Mesodermal cell (in vitro differentiated cells): ENCODE data around the gene TRPM8.

Experiments
- H3K27ac ChIP-seq: 2 replicates; pipeline ENCODE4 v1.7.0; 2013; ENCODE audit warnings: mild to moderate bottlenecking, low read depth, low read length, moderate library complexity; ENCODE audit not compliant: severe bottlenecking
- H3K36me3 ChIP-seq: 2 replicates; pipeline ENCODE4 v1.7.1; 2013; ENCODE audit warnings: mild to moderate bottlenecking, low read length, moderate library complexity; ENCODE audit not compliant: control insufficient read depth, insufficient read depth
- H3K4me1 ChIP-seq: one replicate; pipeline ENCODE4 v1.7.1; 2013; ENCODE audit warnings: mild to moderate bottlenecking, low read length; ENCODE audit not compliant: insufficient read depth, control insufficient read depth, poor library complexity, severe bottlenecking
- H3K4me3 ChIP-seq: 2 replicates; pipeline ENCODE4 v1.7.0; 2013; ENCODE audit warnings: low read length, control low read depth, mild to moderate bottlenecking; ENCODE audit not compliant: insufficient read depth, poor library complexity, severe bottlenecking; ENCODE audit errors: extremely low read depth
- H3K9me3 ChIP-seq: 2 replicates; pipeline ENCODE4 v1.7.1; 2013; ENCODE audit warnings: mild to moderate bottlenecking, low read length, moderate library complexity; ENCODE audit not compliant: control insufficient read depth
- WGBS, 2 experiments: methylation state at CpG; one replicate each; pipeline ENCODE4 v1.1.5; 2013; ENCODE audit warnings: missing lambda C conversion rate in 2 of 2; ENCODE audit not compliant: insufficient coverage in 2 of 2; 5-methylcytosine and 5-hydroxymethylcytosine counted together

Gene TRPM8

DNA sequence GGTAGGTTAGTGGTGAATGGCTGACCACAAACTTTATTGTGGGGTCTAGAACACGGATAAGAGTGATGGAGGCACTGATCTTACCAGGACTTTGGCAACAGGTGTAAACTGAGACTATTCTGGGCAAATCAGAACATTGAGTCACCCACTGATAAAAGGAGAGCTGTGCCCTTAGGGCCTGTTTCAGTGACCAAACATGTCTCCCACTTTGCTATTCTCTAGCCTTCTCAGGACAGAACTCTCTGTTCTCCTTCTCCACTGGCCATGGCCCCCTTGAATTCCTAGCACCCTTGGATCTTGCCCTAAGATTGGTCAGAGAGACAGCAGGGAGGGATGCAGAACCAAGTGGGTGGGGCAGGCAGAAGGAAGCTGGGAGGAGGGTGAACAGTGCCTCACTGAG is 18.3 kb downstream of the TRPM8 start:
- Histone ChIP-seq H3K36me3 (no peaks in the 10 kb centered on the region), H3K9me3 (no peaks in the 10 kb centered on the region), H3K4me1 (no peaks in the 10 kb centered on the region), H3K27ac (no peak overlapping the region), H3K4me3 (no peak overlapping the region)
- 78 to 100% methylated on average over 1 of the region's 1 CpG for WGBS, 2 experiments

DNA sequence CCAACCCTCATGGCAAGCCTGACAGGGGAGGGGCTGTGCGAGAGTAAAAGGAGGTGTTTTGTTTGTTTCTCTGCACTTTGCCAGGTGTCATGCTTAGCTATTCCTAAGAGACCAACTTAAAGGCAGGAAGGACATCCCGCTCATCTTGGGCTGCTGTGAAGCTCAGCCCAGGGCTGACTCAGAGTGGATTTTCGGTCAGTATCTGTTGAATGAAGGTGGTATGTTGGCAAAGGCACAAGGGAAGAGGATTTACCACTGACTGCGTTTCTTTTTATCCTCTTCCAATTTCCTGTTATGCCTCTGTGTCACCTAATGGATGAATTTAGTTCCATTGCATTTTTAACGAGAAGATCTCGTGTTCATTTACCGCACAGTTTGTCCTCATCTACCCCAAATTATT is 18.9 kb downstream of the TRPM8 start:
- Histone ChIP-seq H3K36me3 (no peaks in the 10 kb centered on the region), H3K27ac (no peak overlapping the region), H3K4me1 (no peaks in the 10 kb centered on the region), H3K9me3 (no peaks in the 10 kb centered on the region), H3K4me3 (no peak overlapping the region)
- WGBS, 2 experiments = 100% methylated on average over 4 to 6 of the region's 7 CpGs

DNA sequence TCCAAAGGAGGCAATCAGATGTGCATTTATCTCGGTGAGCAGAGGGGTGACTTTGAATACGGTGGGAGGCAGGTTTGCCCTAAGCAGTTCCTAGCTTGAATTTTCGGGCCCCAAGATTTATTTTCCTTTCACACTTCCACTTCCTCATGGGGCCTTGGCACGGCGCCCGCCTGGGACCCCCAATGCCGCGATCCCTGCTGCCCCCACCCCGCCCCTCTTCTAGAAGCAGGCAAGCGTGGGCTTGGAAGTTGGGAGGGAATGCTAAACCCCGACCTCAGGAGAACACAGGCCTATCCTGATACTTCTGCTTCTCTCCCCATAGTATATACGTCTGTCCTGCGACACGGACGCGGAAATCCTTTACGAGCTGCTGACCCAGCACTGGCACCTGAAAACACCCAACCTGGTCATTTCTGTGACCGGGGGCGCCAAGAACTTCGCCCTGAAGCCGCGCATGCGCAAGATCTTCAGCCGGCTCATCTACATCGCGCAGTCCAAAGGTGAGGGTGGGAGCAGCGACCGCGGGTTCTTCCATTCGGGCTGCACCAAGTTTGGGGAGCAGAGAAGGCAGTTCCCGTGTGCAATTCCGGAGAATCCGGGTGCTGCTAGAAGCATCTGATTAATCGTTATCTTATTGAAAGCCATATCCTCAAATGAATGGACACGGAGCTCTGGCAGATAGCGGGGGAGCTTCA is 21.6 kb downstream of the TRPM8 start:
- WGBS, 2 experiments = 81 to 91% methylated on average over 25 to 29 of the region's 36 CpGs
- no peaks in the 10 kb centered on the region for H3K4me1 ChIP-seq

DNA sequence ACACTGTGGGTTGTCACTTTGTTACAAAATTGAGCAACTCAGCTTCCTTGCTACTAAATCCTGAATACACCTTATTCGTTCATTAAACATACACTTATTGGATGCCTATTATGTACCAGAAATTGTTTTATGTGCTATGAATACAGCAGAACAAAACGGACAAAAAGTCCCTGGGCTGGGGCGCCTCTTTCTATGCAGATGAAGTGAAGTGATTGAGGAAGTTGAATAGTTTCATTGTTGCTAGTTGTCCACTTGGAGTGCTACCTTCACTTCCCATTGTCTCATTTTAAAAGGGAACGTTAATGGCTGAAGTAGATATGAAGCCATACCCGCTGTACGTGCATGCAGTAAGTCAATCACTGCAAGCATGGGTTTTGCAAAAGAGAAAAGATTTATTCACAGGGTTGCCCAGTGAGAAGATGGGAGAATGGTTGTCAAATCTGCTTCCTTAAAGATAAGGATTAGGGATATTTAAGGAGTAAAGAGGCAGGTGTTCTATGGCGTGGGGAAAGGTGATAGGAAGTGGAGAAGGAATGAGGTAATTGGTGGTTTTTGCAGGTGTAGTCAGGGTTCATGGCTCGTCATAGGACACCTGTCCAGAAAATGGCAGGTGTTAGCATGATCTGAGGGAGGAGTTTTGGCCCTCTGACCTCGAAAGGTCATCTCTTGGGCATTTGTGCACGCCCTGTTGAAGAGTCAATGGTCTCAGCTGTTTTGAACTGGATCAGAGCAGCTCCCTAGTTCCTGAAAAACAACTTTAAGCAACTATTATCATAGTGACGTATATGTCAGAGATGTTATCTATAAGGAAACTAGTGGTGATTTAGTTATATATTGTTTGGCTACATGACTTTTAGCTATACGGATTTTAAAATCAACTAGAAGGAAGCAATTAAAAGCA is 23.5 kb downstream of the TRPM8 start:
- no peak overlapping the region for H3K27ac ChIP-seq
- no peaks in the 10 kb centered on the region for H3K4me1 ChIP-seq
- no peak overlapping the region for H3K4me3 ChIP-seq
- no peaks in the 10 kb centered on the region for H3K36me3 ChIP-seq
- WGBS, 2 experiments = 89 to 94% methylated on average over 7 to 8 of the region's 12 CpGs
- H3K9me3 ChIP-seq = no peaks in the 10 kb centered on the region

More for the DNA sequence above, 21.6 kb downstream of the TRPM8 start:
- Histone ChIP-seq H3K4me3 (no peak overlapping the region), H3K36me3 (no peaks in the 10 kb centered on the region), H3K27ac (no peak overlapping the region), H3K9me3 (no peaks in the 10 kb centered on the region)

DNA sequence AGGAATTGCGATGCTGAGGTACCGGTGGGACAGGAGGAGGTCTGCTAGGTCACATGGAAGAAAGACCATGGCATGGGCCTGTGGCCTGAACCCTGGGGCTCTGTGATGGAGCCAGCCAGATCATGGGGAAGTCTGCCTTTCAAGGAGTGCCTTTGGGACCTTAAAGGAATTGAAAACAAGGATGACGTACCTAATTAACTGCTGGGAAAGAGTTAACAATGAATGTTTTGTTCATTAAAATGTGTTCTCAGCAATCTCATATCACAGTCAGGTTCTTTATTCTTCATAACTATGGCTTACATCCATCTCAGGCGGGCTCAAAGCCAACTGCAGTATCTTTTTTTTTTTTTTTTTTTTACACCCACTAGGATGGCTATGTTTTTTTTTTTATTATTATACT is 25.6 kb downstream of the TRPM8 start:
- WGBS, 2 experiments = 67 to 100% methylated on average over 2 of the region's 4 CpGs
- no peaks in the 10 kb centered on the region for H3K36me3 ChIP-seq
- no peaks in the 10 kb centered on the region for H3K4me1 ChIP-seq
- no peak overlapping the region for H3K4me3 ChIP-seq
- H3K27ac ChIP-seq = no peak overlapping the region
- H3K9me3 ChIP-seq = no peaks in the 10 kb centered on the region

DNA sequence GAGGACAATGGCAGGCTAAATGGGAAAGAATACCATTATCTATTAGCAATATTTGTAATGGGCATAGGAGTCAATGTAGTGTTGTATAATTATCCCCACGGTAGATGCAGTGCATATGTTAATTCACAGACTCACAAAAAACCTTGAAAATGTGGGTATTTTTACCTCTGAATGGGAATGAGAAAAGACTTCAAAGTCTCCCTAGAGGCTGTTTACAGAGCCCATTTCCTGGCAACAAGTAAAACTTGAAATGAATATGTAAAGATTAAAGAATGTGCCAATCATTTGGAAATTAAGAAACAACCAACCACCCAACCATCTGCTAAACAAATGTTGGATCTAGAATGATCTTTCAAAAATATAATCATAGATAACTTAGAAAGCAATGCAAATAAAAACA is 27.1 kb downstream of the TRPM8 start:
- WGBS, 2 experiments = no CpG with 5 or more reads among the region's 1 CpG
- H3K4me1 ChIP-seq = no peaks in the 10 kb centered on the region
- no peak overlapping the region for H3K27ac ChIP-seq
- H3K36me3 ChIP-seq = no peaks in the 10 kb centered on the region
- no peaks in the 10 kb centered on the region for H3K9me3 ChIP-seq
- no peak overlapping the region for H3K4me3 ChIP-seq

DNA sequence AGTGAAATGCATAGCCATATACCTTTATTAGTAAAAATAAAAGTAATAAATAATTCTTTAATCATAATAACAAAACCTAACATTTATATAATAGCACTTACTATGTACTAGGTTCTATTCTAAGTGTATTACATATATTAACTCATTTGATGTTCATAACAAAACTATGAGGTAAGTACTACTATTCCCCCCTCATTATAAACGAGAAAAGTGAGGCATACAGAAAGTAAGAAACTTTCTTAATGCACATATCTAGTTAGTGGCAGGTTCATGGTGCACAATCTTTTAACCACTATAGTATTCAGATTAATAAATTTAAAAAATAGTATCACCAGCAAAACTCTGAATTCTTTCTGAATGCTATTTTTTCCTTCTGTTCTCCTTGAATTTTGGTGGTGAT is 27.5 kb downstream of the TRPM8 start:
- H3K9me3 ChIP-seq = no peaks in the 10 kb centered on the region
- H3K4me1 ChIP-seq = no peaks in the 10 kb centered on the region
- no peaks in the 10 kb centered on the region for H3K36me3 ChIP-seq
- H3K4me3 ChIP-seq = no peak overlapping the region
- no CpG with 5 or more reads among the region's 1 CpG for WGBS, 2 experiments
- no peak overlapping the region for H3K27ac ChIP-seq

DNA sequence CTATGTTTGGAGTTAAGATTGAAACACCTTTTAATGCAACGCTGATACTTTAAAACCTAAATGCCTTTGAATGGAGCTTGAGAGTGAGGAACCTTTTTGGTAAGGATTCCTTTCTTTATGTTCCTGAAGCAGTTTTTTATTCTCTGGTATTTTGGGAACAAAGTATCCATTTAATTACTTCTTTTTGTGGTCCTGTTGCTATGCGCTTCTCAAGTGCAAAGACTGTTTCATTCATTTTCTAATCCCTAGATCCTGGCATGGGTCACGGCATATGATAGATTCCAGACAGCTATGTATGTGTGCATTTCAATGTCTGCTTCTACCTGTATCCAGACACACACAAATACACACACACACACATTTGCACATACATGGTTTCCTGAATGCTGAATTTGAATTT is 28.0 kb downstream of the TRPM8 start:
- H3K4me1 ChIP-seq = no peaks in the 10 kb centered on the region
- no peaks in the 10 kb centered on the region for H3K36me3 ChIP-seq
- H3K9me3 ChIP-seq = no peaks in the 10 kb centered on the region
- H3K27ac ChIP-seq = no peak overlapping the region
- no peak overlapping the region for H3K4me3 ChIP-seq
- WGBS, 2 experiments = 87 to 100% methylated on average over 2 to 3 of the region's 3 CpGs

DNA sequence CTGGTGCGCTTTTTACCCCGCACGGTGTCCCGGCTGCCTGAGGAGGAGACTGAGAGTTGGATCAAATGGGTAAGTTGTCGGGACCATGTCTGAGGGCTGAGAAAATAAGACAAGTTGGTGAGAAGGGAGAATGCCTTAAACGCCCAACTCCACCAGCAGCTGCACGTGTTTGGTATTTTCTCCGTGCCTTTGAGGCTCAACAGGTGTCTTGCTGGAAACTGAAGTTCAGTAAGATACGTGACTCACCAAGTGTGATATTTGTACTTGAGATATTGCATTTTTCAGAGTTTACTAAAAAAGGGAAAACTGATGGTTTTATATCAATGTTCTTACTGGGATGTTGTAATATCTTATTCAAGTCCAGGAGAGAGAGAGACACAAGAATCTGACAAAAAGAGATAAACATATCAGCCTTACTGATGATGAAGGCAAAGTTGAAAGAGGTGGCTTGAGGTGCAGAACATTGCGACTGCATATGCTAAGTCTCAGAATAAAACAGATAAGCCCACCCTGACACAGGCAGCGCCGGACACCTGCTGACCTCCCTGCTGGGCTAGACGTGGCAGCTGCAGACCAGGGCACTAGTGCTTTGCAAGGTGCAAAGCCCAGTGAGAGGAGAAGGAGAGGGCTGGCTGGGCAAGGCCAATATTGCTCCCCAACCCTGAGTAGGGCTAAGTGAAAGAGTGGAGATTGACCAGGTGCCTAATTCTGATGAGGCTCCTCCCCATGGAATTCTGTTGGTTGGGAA is 33.1 kb downstream of the TRPM8 start:
- 91% methylated on average over 9 to 13 of the region's 13 CpGs for WGBS, 2 experiments
- no peak overlapping the region for H3K4me3 ChIP-seq

DNA sequence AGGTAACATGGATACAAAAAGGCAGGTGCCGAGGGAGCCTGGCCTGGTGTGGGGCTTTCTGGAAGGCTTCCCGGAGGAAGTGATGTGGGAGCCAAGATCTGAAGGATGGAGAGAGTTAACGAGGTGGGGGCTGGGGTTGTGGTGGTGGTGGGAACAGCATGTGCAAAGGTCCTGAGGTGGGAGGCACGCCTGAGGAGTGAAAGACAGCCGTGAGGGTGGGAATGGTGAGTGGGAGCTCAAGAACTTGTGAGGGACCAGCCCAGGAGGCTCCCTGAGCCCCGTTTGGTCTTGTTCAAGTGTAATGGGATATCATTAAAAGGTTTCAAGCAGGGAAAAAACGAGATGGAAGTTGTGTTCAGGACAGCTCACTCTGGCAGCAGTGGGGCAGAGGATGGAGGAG is 35.2 kb downstream of the TRPM8 start:
- Histone ChIP-seq H3K27ac (no peak overlapping the region), H3K9me3 (no peaks in the 10 kb centered on the region)
- WGBS, 2 experiments = 87 to 89% methylated on average over 6 to 7 of the region's 7 CpGs

More for the DNA sequence above, 33.1 kb downstream of the TRPM8 start:
- H3K36me3 ChIP-seq = no peaks in the 10 kb centered on the region
- no peak overlapping the region for H3K27ac ChIP-seq
- no peaks in the 10 kb centered on the region for H3K4me1 ChIP-seq
- H3K9me3 ChIP-seq = no peaks in the 10 kb centered on the region

More for the DNA sequence above, 35.2 kb downstream of the TRPM8 start:
- H3K36me3 ChIP-seq = no peaks in the 10 kb centered on the region
- no peak overlapping the region for H3K4me3 ChIP-seq
- no peaks in the 10 kb centered on the region for H3K4me1 ChIP-seq
